ENCODE data around the gene TMEM184C. TPM values are rescaled to one million over a fixed set of nuclear protein-coding genes. Genes with fewer than 3 reads are reported as not detected.
A peak's percentile ranks its signal among the peaks of the same experiment; 100 is the strongest.

TMEM184C gene
- polyA plus RNA-seq = 1 to 10 TPM; 3.0 to 6.8 TPM

DNA sequence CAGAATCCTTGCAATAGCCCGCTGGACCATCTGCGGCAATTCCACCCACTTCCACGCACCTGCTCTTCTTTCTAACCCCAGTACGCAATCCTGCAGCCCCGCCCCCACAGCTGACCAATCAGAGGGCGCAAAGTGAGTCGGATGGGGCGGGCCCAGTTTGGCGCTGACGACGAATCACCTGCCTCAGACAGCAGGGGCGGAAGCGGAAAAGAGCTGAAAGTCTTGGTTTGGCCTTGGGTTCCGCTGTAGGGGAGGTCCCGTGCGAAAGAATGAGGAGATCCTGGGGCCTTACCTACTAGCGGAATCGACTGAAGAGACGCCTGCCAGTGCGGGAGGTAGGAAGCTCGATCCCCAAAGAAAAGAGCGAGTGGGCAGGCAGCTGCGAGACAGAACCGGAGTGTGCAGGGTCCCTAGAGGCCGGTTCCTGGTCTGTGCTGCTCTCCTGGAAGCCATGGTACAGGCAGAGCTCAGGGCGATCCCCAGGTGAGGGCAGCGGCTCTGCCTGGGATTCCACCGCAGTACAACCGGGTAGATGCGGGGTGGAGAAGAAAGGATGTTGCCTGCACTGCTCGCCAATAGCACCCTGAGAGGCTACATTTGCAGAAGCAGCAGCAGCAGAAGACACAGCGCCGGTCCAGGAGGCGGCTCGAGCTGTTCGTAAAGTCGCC lies at the start of gene TMEM184C:
TMEM184C (plus strand) TSS at position 225 of the 668 bp plus-strand sequence. CDS start 560 bp downstream, outside the sequence.
- Histone ChIP-seq H3K27me3 (ENCODE audit: control insufficient read depth in 1 of 2, insufficient read depth in 2 of 2, low read length in 2 of 2) (peaks cover 0 to 2% of the 10 kb centered on the region in 2 donors), H3K27ac (ENCODE audit: low read depth in 2 of 2, low read length in 1 of 2) (peak within 1 kb of the TSS; percentile 90 to 93), H3K4me3 (ENCODE audit: low read depth in 1 of 2, low read length in 2 of 2) (peak within 1 kb of the TSS; percentile 73 to 90), H3K36me3 (ENCODE audit: control insufficient read depth in 2 of 2, insufficient read depth in 2 of 2, low read length in 1 of 2) (no peaks in the 10 kb centered on the region), H3K4me1 (ENCODE audit: control insufficient read depth in 2 of 2, insufficient read depth in 2 of 2, low read length in 1 of 2) (no peaks in the 10 kb centered on the region), H3K9me3 (ENCODE audit: control insufficient read depth in 2 of 2, insufficient read depth in 1 of 2, low read depth in 1 of 2, low read length in 1 of 2) (no peaks in the 10 kb centered on the region)
- WGBS, 2 donors = 0 to 1% methylated on average over 37 of the region's 37 CpGs

DNA sequence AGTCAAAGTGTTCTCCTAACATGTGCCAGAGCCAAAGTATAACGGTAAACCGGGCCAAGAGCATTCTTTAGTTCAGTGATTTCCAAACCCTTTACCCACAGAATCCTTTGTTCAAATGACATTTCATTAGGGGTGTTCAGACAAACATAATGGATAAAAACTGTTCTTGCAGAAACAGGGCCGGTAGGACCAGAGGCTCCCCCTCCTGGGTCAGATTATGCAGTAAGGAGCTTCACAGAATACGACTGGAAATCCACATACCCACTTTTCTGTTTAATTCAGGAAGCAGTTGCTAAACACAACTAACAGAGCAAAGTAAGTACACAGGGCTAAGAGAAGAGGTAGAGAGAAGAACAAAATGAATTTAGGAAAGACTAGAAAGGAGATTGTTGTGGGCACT lies 46.6 kb upstream of the TMEM184C start:
- H3K9me3 ChIP-seq (ENCODE audit: control insufficient read depth in 2 of 2, insufficient read depth in 1 of 2, low read depth in 1 of 2, low read length in 1 of 2) = no peaks in the 10 kb centered on the region
- H3K27ac ChIP-seq (ENCODE audit: low read depth in 2 of 2, low read length in 1 of 2) = no peak overlapping the region
- WGBS, 2 donors = 47 to 48% methylated on average over 4 of the region's 4 CpGs
- H3K4me1 ChIP-seq (ENCODE audit: control insufficient read depth in 2 of 2, insufficient read depth in 2 of 2, low read length in 1 of 2) = no peaks in the 10 kb centered on the region
- H3K36me3 ChIP-seq (ENCODE audit: control insufficient read depth in 2 of 2, insufficient read depth in 2 of 2, low read length in 1 of 2) = no peaks in the 10 kb centered on the region
- H3K27me3 ChIP-seq (ENCODE audit: control insufficient read depth in 1 of 2, insufficient read depth in 2 of 2, low read length in 2 of 2) = no peaks in the 10 kb centered on the region
- H3K4me3 ChIP-seq (ENCODE audit: low read depth in 1 of 2, low read length in 2 of 2) = no peak overlapping the region

- Histone ChIP-seq H3K27me3 (ENCODE audit: control insufficient read depth in 1 of 2, insufficient read depth in 2 of 2, low read length in 2 of 2) (no peaks in the 10 kb centered on the region), H3K36me3 (ENCODE audit: control insufficient read depth in 2 of 2, insufficient read depth in 2 of 2, low read length in 1 of 2) (no peaks in the 10 kb centered on the region), H3K9me3 (ENCODE audit: control insufficient read depth in 2 of 2, insufficient read depth in 1 of 2, low read depth in 1 of 2, low read length in 1 of 2) (no peaks in the 10 kb centered on the region), H3K27ac (ENCODE audit: low read depth in 2 of 2, low read length in 1 of 2) (no peak overlapping the region), H3K4me1 (ENCODE audit: control insufficient read depth in 2 of 2, insufficient read depth in 2 of 2, low read length in 1 of 2) (no peaks in the 10 kb centered on the region), H3K4me3 (ENCODE audit: low read depth in 1 of 2, low read length in 2 of 2) (no peak overlapping the region)
- 42 to 50% methylated on average over 5 of the region's 5 CpGs for WGBS, 2 donors
These were observed 46.0 kb upstream of the TMEM184C start for GRCh38 chr4:147571036-147571770.

DNA sequence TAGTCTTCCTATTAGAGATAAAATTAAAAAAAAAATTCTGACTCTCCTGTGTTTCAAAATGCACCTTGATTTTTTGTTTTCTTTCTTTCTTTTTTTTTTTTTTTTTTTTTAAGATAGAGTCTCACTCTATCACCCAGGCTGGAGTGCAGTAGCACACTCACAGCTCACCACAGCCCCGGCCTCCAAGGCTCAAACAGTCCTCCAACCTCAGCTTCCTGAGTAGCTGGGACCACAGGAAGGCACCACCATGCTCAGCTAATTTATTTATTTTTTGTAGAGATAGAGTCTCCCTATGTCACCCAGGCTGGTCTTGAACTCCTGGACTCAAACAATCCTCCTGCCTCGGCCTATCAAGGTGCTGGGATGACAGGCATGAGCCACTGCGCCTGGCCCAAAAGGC lies 41.1 kb upstream of the TMEM184C start:
- Histone ChIP-seq H3K4me3 (ENCODE audit: low read depth in 1 of 2, low read length in 2 of 2) (no peak overlapping the region), H3K36me3 (ENCODE audit: control insufficient read depth in 2 of 2, insufficient read depth in 2 of 2, low read length in 1 of 2) (no peaks in the 10 kb centered on the region), H3K4me1 (ENCODE audit: control insufficient read depth in 2 of 2, insufficient read depth in 2 of 2, low read length in 1 of 2) (no peaks in the 10 kb centered on the region), H3K9me3 (ENCODE audit: control insufficient read depth in 2 of 2, insufficient read depth in 1 of 2, low read depth in 1 of 2, low read length in 1 of 2) (no peaks in the 10 kb centered on the region), H3K27ac (ENCODE audit: low read depth in 2 of 2, low read length in 1 of 2) (no peak overlapping the region), H3K27me3 (ENCODE audit: control insufficient read depth in 1 of 2, insufficient read depth in 2 of 2, low read length in 2 of 2) (no peaks in the 10 kb centered on the region)
- WGBS, 2 donors = 85% methylated on average over 3 of the region's 3 CpGs

DNA sequence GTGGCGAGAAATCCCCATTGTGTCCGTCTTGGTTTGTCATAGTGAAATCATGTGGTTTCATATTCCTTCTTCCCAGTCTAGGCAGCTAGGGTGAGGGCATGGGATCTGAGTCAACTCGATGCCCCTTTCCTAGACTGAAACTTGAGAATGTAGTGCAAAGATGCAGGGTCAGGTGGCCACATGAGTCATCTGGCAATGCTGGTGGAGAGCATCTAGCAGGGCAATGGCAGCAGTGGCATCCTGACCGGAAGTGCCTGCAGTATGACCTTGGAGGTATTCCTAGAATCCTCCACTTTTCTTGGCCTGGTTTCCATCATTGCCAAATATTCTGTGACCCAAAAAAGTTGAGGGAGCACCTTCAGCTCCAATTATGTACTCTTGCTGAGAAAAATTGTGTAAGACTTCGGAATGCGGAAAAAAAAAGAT lies 39.1 kb upstream of the TMEM184C start:
- no peaks in the 10 kb centered on the region for H3K36me3 ChIP-seq (ENCODE audit: control insufficient read depth in 2 of 2, insufficient read depth in 2 of 2, low read length in 1 of 2)
- no peak overlapping the region for H3K27ac ChIP-seq (ENCODE audit: low read depth in 2 of 2, low read length in 1 of 2)
- no peaks in the 10 kb centered on the region for H3K27me3 ChIP-seq (ENCODE audit: control insufficient read depth in 1 of 2, insufficient read depth in 2 of 2, low read length in 2 of 2)
- H3K4me1 ChIP-seq (ENCODE audit: control insufficient read depth in 2 of 2, insufficient read depth in 2 of 2, low read length in 1 of 2) = no peaks in the 10 kb centered on the region
- no peaks in the 10 kb centered on the region for H3K9me3 ChIP-seq (ENCODE audit: control insufficient read depth in 2 of 2, insufficient read depth in 1 of 2, low read depth in 1 of 2, low read length in 1 of 2)
- no peak overlapping the region for H3K4me3 ChIP-seq (ENCODE audit: low read depth in 1 of 2, low read length in 2 of 2)
- WGBS, 2 donors = 70 to 72% methylated on average over 6 of the region's 6 CpGs

- no peaks in the 10 kb centered on the region for H3K27me3 ChIP-seq (ENCODE audit: control insufficient read depth in 1 of 2, insufficient read depth in 2 of 2, low read length in 2 of 2)
- no peak overlapping the region for H3K4me3 ChIP-seq (ENCODE audit: low read depth in 1 of 2, low read length in 2 of 2)
- 71 to 79% methylated on average over 3 of the region's 3 CpGs for WGBS, 2 donors
These were observed 38.6 kb upstream of the TMEM184C start for GRCh38 chr4:147578593-147578992.

GRCh38 chr4:147580396-147580795 lies 36.8 kb upstream of the TMEM184C start:
- no peak overlapping the region for H3K27ac ChIP-seq (ENCODE audit: low read depth in 2 of 2, low read length in 1 of 2)
- no peak overlapping the region for H3K4me3 ChIP-seq (ENCODE audit: low read depth in 1 of 2, low read length in 2 of 2)
- H3K4me1 ChIP-seq (ENCODE audit: control insufficient read depth in 2 of 2, insufficient read depth in 2 of 2, low read length in 1 of 2) = no peaks in the 10 kb centered on the region
- 40 to 47% methylated on average over 1 of the region's 1 CpG for WGBS, 2 donors
- H3K36me3 ChIP-seq (ENCODE audit: control insufficient read depth in 2 of 2, insufficient read depth in 2 of 2, low read length in 1 of 2) = no peaks in the 10 kb centered on the region
- H3K9me3 ChIP-seq (ENCODE audit: control insufficient read depth in 2 of 2, insufficient read depth in 1 of 2, low read depth in 1 of 2, low read length in 1 of 2) = no peaks in the 10 kb centered on the region
- no peaks in the 10 kb centered on the region for H3K27me3 ChIP-seq (ENCODE audit: control insufficient read depth in 1 of 2, insufficient read depth in 2 of 2, low read length in 2 of 2)

More at GRCh38 chr4:147578593-147578992, 38.6 kb upstream of the TMEM184C start:
- Histone ChIP-seq H3K36me3 (ENCODE audit: control insufficient read depth in 2 of 2, insufficient read depth in 2 of 2, low read length in 1 of 2) (no peaks in the 10 kb centered on the region), H3K27ac (ENCODE audit: low read depth in 2 of 2, low read length in 1 of 2) (no peak overlapping the region), H3K9me3 (ENCODE audit: control insufficient read depth in 2 of 2, insufficient read depth in 1 of 2, low read depth in 1 of 2, low read length in 1 of 2) (no peaks in the 10 kb centered on the region), H3K4me1 (ENCODE audit: control insufficient read depth in 2 of 2, insufficient read depth in 2 of 2, low read length in 1 of 2) (no peaks in the 10 kb centered on the region)

DNA sequence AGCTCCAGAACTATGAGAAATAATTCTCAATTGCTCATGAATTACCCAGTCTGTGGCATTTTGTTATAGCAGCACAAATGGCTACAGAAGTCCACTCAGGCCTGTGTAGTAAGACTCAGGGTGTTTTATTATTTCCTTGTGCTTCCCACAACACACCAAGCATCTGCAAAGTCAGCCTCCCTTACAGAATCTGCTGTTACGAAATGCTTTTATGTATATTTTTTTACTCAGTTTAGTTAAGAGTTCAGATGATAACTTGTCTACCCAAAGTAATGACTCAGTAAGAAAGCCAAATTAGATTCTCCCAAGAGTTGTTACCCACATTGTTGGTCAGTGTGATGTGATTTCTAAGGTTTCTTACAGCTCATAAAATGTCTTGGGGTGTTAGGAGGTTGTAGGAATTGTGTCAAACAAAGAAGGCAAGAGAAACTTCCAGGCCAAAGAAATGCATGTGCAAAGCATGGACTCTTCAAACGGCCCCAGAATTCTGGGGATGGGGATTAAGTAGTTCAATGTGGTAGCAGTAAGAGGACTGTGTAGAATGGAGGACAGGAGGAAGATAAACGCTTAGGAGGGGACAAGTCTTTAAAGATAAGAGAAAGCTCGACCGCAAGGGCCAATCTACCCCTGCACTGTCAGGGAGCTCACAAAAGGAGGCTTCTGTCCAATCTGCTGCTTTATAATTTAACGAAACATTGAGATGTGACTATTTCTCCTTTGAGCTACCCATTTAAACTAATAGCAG lies 35.4 kb upstream of the TMEM184C start:
- Histone ChIP-seq H3K27ac (ENCODE audit: low read depth in 2 of 2, low read length in 1 of 2) (no peak overlapping the region), H3K9me3 (ENCODE audit: control insufficient read depth in 2 of 2, insufficient read depth in 1 of 2, low read depth in 1 of 2, low read length in 1 of 2) (no peaks in the 10 kb centered on the region), H3K27me3 (ENCODE audit: control insufficient read depth in 1 of 2, insufficient read depth in 2 of 2, low read length in 2 of 2) (no peaks in the 10 kb centered on the region), H3K4me3 (ENCODE audit: low read depth in 1 of 2, low read length in 2 of 2) (no peak overlapping the region), H3K4me1 (ENCODE audit: control insufficient read depth in 2 of 2, insufficient read depth in 2 of 2, low read length in 1 of 2) (no peaks in the 10 kb centered on the region), H3K36me3 (ENCODE audit: control insufficient read depth in 2 of 2, insufficient read depth in 2 of 2, low read length in 1 of 2) (no peaks in the 10 kb centered on the region)
- 84 to 86% methylated on average over 6 of the region's 6 CpGs for WGBS, 2 donors

DNA sequence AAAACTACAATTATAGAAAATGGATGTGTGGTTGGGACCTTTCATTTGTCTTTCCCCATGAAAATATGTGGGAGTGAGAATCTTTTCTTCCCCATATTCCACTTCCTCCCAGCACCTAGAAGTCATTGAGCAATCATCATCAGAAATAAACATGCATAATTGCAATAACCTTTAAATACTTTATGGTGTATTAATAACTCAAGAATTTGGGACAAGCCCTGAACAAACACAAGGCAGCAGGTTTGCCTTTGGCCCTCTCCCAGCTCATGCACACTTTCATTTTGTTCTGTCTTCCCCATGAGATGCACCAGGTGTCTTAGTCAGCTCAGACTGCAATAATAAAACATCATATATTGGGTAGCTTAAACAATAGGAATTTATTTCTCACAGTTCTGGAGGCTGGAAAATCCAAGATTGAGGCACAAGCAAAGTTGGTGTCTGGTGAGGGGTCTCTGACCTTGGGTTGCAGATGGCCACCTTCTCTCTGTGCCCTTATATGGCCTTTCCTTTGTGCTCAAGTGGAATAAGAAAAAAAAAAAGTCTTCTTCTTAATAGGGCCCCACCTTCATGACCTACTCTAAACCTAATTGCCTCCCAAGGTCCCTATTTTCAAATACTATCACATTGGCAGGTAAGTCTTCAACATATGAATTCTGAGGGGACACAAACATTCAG lies 34.7 kb upstream of the TMEM184C start:
- no peaks in the 10 kb centered on the region for H3K9me3 ChIP-seq (ENCODE audit: control insufficient read depth in 2 of 2, insufficient read depth in 1 of 2, low read depth in 1 of 2, low read length in 1 of 2)
- no peak overlapping the region for H3K4me3 ChIP-seq (ENCODE audit: low read depth in 1 of 2, low read length in 2 of 2)
- no peak overlapping the region for H3K27ac ChIP-seq (ENCODE audit: low read depth in 2 of 2, low read length in 1 of 2)
- H3K4me1 ChIP-seq (ENCODE audit: control insufficient read depth in 2 of 2, insufficient read depth in 2 of 2, low read length in 1 of 2) = no peaks in the 10 kb centered on the region
- H3K36me3 ChIP-seq (ENCODE audit: control insufficient read depth in 2 of 2, insufficient read depth in 2 of 2, low read length in 1 of 2) = no peaks in the 10 kb centered on the region
- no peaks in the 10 kb centered on the region for H3K27me3 ChIP-seq (ENCODE audit: control insufficient read depth in 1 of 2, insufficient read depth in 2 of 2, low read length in 2 of 2)

All from esophagus (tissue), 2 donors.